Measurements from ENCODE around the gene KCNJ12.
"Not testable (repeated sequence)": the region's sequence is repeated elsewhere in the genome, so short reads cannot be mapped to it uniquely, and the experiment has no call there.

Gene KCNJ12

DNA sequence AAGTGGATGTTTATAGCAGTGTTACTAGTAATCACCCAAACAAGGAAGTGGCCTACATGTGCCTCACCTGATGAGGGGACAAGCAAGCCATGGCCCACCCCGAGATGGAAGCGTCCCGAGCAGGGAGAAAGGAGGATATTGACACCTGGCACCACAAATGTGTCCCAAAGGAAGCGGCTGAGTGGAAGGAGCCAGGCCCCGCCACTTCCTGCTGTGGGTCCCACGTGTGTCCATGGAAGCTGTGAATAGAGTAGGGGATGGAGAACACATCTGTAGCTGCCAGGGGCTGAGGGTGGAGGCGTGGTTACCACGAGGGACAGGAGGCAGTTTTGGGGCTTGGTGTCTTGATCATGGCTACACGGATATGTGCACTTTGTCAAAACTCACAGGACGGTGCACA lies 49.2 kb downstream of the KCNJ12 start:
- Histone ChIP-seq H3K27me3 (replicated peaks; ENCODE audit: control insufficient read depth, insufficient read depth, low read length) (no peaks in the 10 kb centered on the region), H3K4me3 (replicated peaks; ENCODE audit: low read depth, low read length) (no peak overlapping the region), H3K36me3 (ENCODE audit: control insufficient read depth, insufficient read depth, low read length) (no peaks in the 10 kb centered on the region)
- DNase-seq (ENCODE audit: extremely low read depth, insufficient read length): no peak
- TF ChIP-seq, protein P1, sequence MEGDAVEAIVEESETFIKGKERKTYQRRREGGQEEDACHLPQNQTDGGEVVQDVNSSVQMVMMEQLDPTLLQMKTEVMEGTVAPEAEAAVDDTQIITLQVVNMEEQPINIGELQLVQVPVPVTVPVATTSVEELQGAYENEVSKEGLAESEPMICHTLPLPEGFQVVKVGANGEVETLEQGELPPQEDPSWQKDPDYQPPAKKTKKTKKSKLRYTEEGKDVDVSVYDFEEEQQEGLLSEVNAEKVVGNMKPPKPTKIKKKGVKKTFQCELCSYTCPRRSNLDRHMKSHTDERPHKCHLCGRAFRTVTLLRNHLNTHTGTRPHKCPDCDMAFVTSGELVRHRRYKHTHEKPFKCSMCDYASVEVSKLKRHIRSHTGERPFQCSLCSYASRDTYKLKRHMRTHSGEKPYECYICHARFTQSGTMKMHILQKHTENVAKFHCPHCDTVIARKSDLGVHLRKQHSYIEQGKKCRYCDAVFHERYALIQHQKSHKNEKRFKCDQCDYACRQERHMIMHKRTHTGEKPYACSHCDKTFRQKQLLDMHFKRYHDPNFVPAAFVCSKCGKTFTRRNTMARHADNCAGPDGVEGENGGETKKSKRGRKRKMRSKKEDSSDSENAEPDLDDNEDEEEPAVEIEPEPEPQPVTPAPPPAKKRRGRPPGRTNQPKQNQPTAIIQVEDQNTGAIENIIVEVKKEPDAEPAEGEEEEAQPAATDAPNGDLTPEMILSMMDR (IDR thresholded peaks at IDR 0.05; ENCODE audit: insufficient read depth, low read length, poor library complexity, severe bottlenecking): no peak

DNA sequence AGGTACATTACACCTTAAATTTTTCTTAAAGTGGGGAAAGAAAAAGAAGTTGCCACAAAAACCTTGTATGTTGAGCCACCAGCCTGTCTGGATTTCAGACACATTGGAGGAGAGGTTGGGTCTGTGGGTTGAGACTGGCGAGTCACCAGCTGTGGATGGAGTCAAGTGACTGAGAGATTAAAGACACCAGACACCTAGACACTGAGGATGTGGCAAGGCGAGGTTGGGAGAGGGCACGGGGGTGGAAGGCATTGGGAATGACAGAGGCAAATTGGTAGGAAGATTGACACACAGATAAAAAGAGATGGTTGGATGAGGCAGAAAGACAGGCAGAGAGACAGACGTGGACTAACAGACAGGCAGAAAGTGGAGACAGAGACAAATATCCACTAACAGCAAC lies 49.6 kb downstream of the KCNJ12 start:
- TF ChIP-seq, protein P1 (IDR thresholded peaks at IDR 0.05; ENCODE audit: insufficient read depth, low read length, poor library complexity, severe bottlenecking): no peak
- Histone ChIP-seq H3K4me3 (replicated peaks; ENCODE audit: low read depth, low read length) (no peak overlapping the region), H3K27me3 (replicated peaks; ENCODE audit: control insufficient read depth, insufficient read depth, low read length) (no peaks in the 10 kb centered on the region), H3K36me3 (ENCODE audit: control insufficient read depth, insufficient read depth, low read length) (no peaks in the 10 kb centered on the region)
- DNase-seq (ENCODE audit: extremely low read depth, insufficient read length): no peak

DNA sequence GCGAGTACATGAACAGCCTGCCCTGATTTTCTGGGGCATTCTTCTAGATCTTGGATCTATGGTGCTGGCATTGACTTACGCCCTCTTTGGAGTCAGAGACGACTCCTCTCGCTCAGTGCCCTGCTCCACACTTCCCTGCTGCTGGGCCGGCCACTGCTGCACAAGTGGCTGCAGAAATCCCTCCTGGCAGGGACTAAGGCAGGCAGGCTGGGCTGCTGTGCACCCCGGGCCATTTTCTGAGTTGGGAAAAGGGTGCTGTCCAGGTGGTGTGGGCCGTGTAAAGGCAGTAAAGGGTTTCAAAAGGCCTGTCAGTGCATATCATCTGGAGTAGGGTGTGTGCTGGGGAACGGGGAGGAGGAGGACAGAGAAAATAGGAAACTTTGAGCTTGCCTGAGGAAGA lies 50.1 kb downstream of the KCNJ12 start:
- H3K36me3 ChIP-seq (ENCODE audit: control insufficient read depth, insufficient read depth, low read length); DNase-seq (ENCODE audit: extremely low read depth, insufficient read length); H3K27me3 ChIP-seq (replicated peaks; ENCODE audit: control insufficient read depth, insufficient read depth, low read length); H3K4me3 ChIP-seq (replicated peaks; ENCODE audit: low read depth, low read length): not testable (repeated sequence)

DNA sequence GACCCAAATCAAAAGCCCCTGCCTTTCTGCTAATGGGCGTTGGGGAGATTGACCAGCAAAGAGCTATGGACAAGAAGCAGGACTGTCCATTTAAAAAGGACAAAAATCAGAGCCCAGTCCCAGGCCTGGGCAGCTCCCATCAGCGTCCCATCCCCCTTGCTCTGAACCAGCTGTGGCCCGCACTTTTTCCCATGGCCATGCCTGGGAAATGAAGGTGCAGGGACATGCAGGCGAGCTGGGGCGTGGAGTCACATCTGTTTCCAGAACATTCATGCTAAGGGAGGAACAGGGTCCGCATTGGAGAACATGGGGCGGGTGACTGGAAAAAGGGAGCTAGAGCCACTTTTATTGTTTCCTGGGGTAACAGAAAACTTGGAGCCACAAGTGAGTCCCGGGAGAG lies 50.7 kb downstream of the KCNJ12 start:
- not testable (repeated sequence) for H3K36me3 ChIP-seq (ENCODE audit: control insufficient read depth, insufficient read depth, low read length); H3K4me3 ChIP-seq (replicated peaks; ENCODE audit: low read depth, low read length); H3K27me3 ChIP-seq (replicated peaks; ENCODE audit: control insufficient read depth, insufficient read depth, low read length); DNase-seq (ENCODE audit: extremely low read depth, insufficient read length)

- H3K27me3 ChIP-seq (replicated peaks; ENCODE audit: control insufficient read depth, insufficient read depth, low read length); H3K4me3 ChIP-seq (replicated peaks; ENCODE audit: low read depth, low read length); DNase-seq (ENCODE audit: extremely low read depth, insufficient read length); H3K36me3 ChIP-seq (ENCODE audit: control insufficient read depth, insufficient read depth, low read length): not testable (repeated sequence)
Observed at GRCh38 chr17:21427727-21428126, 51.6 kb downstream of the KCNJ12 start.

- H3K27me3 ChIP-seq (replicated peaks; ENCODE audit: control insufficient read depth, insufficient read depth, low read length); H3K4me3 ChIP-seq (replicated peaks; ENCODE audit: low read depth, low read length); H3K36me3 ChIP-seq (ENCODE audit: control insufficient read depth, insufficient read depth, low read length); DNase-seq (ENCODE audit: extremely low read depth, insufficient read length): not testable (repeated sequence)
Observed at GRCh38 chr17:21428752-21429424, 52.7 kb downstream of the KCNJ12 start.

GRCh38 chr17:21429921-21430628 lies 53.9 kb downstream of the KCNJ12 start:
- H3K36me3 ChIP-seq (ENCODE audit: control insufficient read depth, insufficient read depth, low read length); DNase-seq (ENCODE audit: extremely low read depth, insufficient read length); H3K27me3 ChIP-seq (replicated peaks; ENCODE audit: control insufficient read depth, insufficient read depth, low read length); H3K4me3 ChIP-seq (replicated peaks; ENCODE audit: low read depth, low read length): not testable (repeated sequence)

GRCh38 chr17:21433971-21434370 lies 57.8 kb downstream of the KCNJ12 start:
- DNase-seq (ENCODE audit: extremely low read depth, insufficient read length); H3K36me3 ChIP-seq (ENCODE audit: control insufficient read depth, insufficient read depth, low read length); H3K4me3 ChIP-seq (replicated peaks; ENCODE audit: low read depth, low read length); H3K27me3 ChIP-seq (replicated peaks; ENCODE audit: control insufficient read depth, insufficient read depth, low read length): not testable (repeated sequence)

- not testable (repeated sequence) for DNase-seq (ENCODE audit: extremely low read depth, insufficient read length); H3K27me3 ChIP-seq (replicated peaks; ENCODE audit: control insufficient read depth, insufficient read depth, low read length); H3K36me3 ChIP-seq (ENCODE audit: control insufficient read depth, insufficient read depth, low read length)
Observed at GRCh38 chr17:21434976-21435375, 58.8 kb downstream of the KCNJ12 start.

DNA sequence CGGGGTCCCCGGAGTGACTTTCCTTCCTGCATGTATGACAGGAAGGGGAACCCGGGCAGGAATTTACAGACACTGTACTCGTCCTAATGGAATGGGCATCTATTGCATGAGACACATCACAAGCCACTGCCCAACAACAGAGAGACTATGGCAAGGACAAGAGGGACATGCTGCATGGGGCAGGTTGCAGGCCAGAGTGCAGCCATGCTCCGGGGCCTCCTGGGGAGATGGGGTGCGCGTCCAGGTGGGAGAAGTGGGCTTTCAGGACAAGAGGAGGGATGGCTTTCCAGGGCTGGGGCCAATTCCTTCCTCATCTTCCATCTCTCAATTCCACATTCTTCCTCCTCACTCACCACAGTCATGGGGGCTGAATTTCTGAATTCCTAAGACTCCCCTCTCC lies 60.3 kb downstream of the KCNJ12 start:
- not testable (repeated sequence) for H3K36me3 ChIP-seq (ENCODE audit: control insufficient read depth, insufficient read depth, low read length); DNase-seq (ENCODE audit: extremely low read depth, insufficient read length); H3K4me3 ChIP-seq (replicated peaks; ENCODE audit: low read depth, low read length); H3K27me3 ChIP-seq (replicated peaks; ENCODE audit: control insufficient read depth, insufficient read depth, low read length)

More at GRCh38 chr17:21434976-21435375, 58.8 kb downstream of the KCNJ12 start:
- H3K4me3 ChIP-seq (replicated peaks; ENCODE audit: low read depth, low read length): not testable (repeated sequence)

DNA sequence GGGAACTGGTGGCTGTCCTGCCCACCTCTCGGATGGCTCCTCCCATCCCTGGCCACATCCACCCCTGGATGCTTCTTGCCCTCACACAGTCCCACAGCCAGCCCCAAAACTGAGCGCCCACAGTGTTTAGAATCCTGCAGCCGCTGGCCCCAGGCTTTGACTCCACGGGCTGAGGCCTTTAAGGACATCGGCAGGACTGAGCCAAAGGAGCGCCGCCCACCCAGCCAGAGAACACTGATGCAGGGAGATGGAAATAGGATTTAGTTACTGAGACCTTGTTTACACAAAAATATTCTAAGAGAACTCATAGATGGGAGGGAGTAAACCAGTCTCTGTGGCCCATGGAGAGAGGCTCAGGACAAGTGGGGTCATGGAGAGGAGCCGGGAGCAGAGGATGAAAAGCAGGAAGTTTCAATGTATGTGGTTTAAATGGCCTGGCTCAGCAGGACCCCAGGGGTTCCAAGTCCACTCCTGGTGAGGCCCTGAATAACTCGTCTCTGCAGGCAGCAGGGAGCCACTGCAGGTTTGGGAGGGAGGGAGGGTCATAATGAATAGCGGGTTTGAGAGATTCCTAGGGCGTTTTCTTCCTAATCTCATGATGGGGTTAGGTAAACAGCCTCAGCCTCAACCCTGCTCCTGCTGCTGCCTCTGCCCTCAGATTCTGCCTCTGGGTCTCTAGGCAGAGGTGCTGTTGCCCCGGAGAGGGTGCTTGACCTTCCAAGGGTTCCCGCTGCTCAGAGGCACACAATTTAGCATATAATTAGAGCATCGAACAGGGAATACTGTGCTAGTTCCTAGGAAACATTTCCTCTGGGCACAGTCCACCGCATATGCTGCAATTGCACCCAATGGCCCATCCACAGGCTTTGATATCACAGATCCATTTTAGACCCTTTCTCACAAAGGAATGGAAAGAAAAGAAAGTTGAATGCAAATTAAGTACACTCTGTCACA lies 61.0 kb downstream of the KCNJ12 start:
- DNase-seq (ENCODE audit: extremely low read depth, insufficient read length); H3K36me3 ChIP-seq (ENCODE audit: control insufficient read depth, insufficient read depth, low read length); H3K27me3 ChIP-seq (replicated peaks; ENCODE audit: control insufficient read depth, insufficient read depth, low read length); H3K4me3 ChIP-seq (replicated peaks; ENCODE audit: low read depth, low read length): not testable (repeated sequence)

Data from GM06990 (cell line).